ENCODE data around the gene CYP2C19. TPM values are rescaled to one million over a fixed set of nuclear protein-coding genes. Genes with fewer than 3 reads are reported as not detected.
"Not testable (repeated sequence)": the region's sequence is repeated elsewhere in the genome, so short reads cannot be mapped to it uniquely, and the experiment has no call there.

Gene CYP2C19
- not detected for total RNA-seq

GRCh38 chr10:94762393-94762792, at the start of gene CYP2C19:
TSS of gene CYP2C19 (plus strand) at chr10:94762681. CDS start at chr10:94762706, 25 bp downstream.
- ATAC-seq (ENCODE audit: low read depth) (no peak), DNase-seq (no peak)
- H3K27me3 Mint-ChIP-seq: no peaks in the 10 kb centered on the region
- no peak within 1 kb of the TSS for H3K27ac Mint-ChIP-seq
- H3K4me1 Mint-ChIP-seq: no peaks in the 10 kb centered on the region
- H3K9me3 Mint-ChIP-seq: peaks cover 2% of the 10 kb centered on the region
- POLR2A ChIA-PET: no interaction called here
- H3K36me3 Mint-ChIP-seq: no peaks in the 10 kb centered on the region
- H3K4me3 Mint-ChIP-seq: no peak within 1 kb of the TSS

GRCh38 chr10:94725871-94726270, 36.6 kb upstream of the CYP2C19 start:
- no peak overlapping the region for H3K4me3 Mint-ChIP-seq
- H3K36me3 Mint-ChIP-seq: no peaks in the 10 kb centered on the region
- ATAC-seq (ENCODE audit: low read depth): no peak
- DNase-seq: no peak
- peaks cover 2% of the 10 kb centered on the region for H3K27me3 Mint-ChIP-seq
- no peaks in the 10 kb centered on the region for H3K4me1 Mint-ChIP-seq
- POLR2A ChIA-PET: no interaction called here
- no peaks in the 10 kb centered on the region for H3K9me3 Mint-ChIP-seq
- H3K27ac Mint-ChIP-seq: no peak overlapping the region

- POLR2A ChIA-PET: no interaction called here
- H3K27me3 Mint-ChIP-seq: peaks cover 2% of the 10 kb centered on the region
- no peak for DNase-seq
- no peaks in the 10 kb centered on the region for H3K9me3 Mint-ChIP-seq
- no peaks in the 10 kb centered on the region for H3K4me1 Mint-ChIP-seq
- H3K36me3 Mint-ChIP-seq: no peaks in the 10 kb centered on the region
- no peak overlapping the region for H3K4me3 Mint-ChIP-seq
- H3K27ac Mint-ChIP-seq: no peak overlapping the region
- ATAC-seq (ENCODE audit: low read depth): no peak
These were observed 27.3 kb upstream of the CYP2C19 start for GRCh38 chr10:94735197-94735596.

- Mint-ChIP-seq H3K36me3 (no peaks in the 10 kb centered on the region), H3K27me3 (no peaks in the 10 kb centered on the region), H3K4me1 (no peaks in the 10 kb centered on the region), H3K9me3 (peaks cover 5% of the 10 kb centered on the region), H3K27ac (no peak overlapping the region), H3K4me3 (no peak overlapping the region)
- DNase-seq (no peak), ATAC-seq (ENCODE audit: low read depth) (no peak)
- POLR2A ChIA-PET: no interaction called here
These were observed 23.9 kb upstream of the CYP2C19 start for GRCh38 chr10:94738588-94738987.

DNA sequence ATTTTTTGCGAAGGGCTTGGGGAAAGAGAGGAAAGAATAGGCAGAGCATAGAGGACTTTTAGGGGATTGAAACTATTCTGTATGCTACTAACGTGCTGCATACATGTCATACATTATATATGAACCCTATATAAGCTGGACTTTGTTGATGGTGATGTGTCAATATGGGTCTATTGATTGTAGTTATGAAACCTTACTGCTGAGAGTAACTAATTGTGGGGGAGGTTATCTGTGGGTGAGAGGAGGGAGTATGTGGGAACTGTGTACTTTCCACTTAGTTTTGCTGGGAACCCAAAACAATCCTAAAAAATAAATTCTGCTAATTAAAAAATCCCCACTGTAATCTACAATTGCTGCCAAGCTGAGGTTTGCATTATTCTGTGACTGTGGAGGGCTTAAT, 15.3 kb upstream of the CYP2C19 start:
- Mint-ChIP-seq H3K27ac (no peak overlapping the region), H3K9me3 (peaks cover 8% of the 10 kb centered on the region), H3K36me3 (no peaks in the 10 kb centered on the region), H3K4me3 (no peak overlapping the region), H3K27me3 (no peaks in the 10 kb centered on the region), H3K4me1 (no peaks in the 10 kb centered on the region)
- no peak for DNase-seq
- no peak for ATAC-seq (ENCODE audit: low read depth)
- POLR2A ChIA-PET: no interaction called here

DNA sequence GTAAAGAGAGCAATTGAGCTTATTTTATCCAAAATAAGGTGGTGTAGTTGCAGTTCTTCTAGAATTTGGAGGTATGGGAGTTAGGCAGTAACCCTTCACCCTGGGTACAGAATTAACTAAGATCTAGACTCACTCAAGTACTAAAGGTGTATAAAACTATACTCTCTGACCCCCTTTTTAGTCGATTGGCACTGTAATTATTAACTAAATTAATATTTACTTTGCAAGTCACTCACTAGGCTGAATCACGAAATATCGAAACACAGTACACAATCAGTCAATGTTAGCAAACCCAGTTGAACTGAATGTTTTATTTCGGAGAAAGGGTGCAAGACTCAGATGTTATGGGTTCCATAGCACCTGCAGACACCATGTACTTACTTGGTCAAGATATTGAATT, 14.6 kb upstream of the CYP2C19 start:
- POLR2A ChIA-PET: no interaction called here
- H3K9me3 Mint-ChIP-seq: peaks cover 4% of the 10 kb centered on the region
- no peak overlapping the region for H3K27ac Mint-ChIP-seq
- H3K4me1 Mint-ChIP-seq: no peaks in the 10 kb centered on the region
- DNase-seq: no peak
- no peaks in the 10 kb centered on the region for H3K27me3 Mint-ChIP-seq
- H3K4me3 Mint-ChIP-seq: no peak overlapping the region
- H3K36me3 Mint-ChIP-seq: no peaks in the 10 kb centered on the region
- no peak for ATAC-seq (ENCODE audit: low read depth)

DNA sequence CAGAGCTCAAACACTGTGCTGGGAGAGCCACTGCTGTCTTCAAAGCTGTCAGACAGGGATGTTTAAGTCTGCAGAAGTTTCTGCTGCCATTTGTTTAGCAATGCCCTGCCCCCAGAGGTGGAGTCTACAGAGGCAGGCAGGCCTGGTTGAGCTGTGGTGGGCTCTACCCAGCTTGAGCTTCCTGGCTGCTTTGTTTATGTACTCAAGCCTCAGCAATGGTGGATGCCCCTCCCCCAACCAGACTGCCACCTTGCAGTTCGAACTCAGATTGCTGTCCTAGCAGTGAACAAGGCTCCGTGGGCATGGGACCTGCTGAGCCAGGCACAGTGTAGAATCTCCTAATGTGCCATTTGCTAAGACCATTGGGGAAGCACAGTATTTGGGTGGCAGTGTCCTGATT, 4.6 kb upstream of the CYP2C19 start:
- no peaks in the 10 kb centered on the region for H3K27me3 Mint-ChIP-seq
- no peak overlapping the region for H3K27ac Mint-ChIP-seq
- no peak overlapping the region for H3K4me3 Mint-ChIP-seq
- ATAC-seq (ENCODE audit: low read depth) (no peak), DNase-seq (no peak)
- no peaks in the 10 kb centered on the region for H3K36me3 Mint-ChIP-seq
- no peaks in the 10 kb centered on the region for H3K4me1 Mint-ChIP-seq
- no peaks in the 10 kb centered on the region for H3K9me3 Mint-ChIP-seq
- POLR2A ChIA-PET: no interaction called here

DNA sequence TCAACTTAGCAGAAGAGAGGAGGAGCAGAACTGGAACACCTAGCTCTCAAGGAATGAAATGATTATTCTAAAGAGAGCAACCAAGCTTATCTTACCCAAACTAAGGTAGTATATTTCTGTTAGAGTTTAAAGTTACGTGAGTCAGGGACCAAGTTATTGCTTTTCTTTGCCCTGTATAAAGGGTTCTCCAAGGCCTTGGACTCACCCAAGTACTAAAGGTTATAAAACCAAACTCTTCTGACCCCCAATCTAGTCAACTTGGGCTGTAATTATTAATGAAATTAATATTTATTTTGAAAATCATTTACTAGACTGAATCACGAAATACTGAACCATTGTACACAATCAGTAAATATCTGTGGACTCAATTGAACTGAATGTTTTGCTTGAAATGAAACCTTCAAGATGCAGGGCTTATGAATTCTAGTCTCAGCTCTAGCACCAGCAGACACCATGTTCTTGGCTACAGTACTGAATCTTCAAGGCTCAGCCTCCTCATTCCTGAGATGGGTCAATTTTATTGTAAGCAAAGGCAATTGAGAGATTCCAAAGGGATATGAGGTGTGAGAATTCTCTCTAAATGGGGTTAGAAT, 1.8 kb upstream of the CYP2C19 start:
- no peaks in the 10 kb centered on the region for H3K4me1 Mint-ChIP-seq
- no peak for ATAC-seq (ENCODE audit: low read depth)
- POLR2A ChIA-PET: no interaction called here
- no peak overlapping the region for H3K4me3 Mint-ChIP-seq
- no peak for DNase-seq
- H3K36me3 Mint-ChIP-seq: no peaks in the 10 kb centered on the region
- peaks cover 2% of the 10 kb centered on the region for H3K9me3 Mint-ChIP-seq
- no peaks in the 10 kb centered on the region for H3K27me3 Mint-ChIP-seq
- no peak overlapping the region for H3K27ac Mint-ChIP-seq

DNA sequence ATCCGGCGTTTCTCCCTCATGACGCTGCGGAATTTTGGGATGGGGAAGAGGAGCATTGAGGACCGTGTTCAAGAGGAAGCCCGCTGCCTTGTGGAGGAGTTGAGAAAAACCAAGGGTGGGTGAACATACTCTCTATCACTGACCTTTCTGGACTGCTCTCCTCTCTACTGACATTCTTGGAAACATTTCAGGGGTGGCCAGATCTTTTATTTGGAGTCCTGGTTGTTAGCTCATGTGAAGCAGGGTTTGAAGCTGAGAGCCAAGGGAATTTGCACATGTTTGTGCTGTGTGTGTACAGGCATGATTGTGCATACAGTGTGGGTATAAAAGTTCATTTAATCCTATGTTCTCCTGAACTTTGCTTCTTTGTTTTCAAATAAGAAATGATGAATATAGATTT, 12.9 kb downstream of the CYP2C19 start:
- H3K4me1 Mint-ChIP-seq; H3K36me3 Mint-ChIP-seq; ATAC-seq (ENCODE audit: low read depth); H3K9me3 Mint-ChIP-seq; H3K4me3 Mint-ChIP-seq; DNase-seq; H3K27ac Mint-ChIP-seq; POLR2A ChIA-PET; H3K27me3 Mint-ChIP-seq: not testable (repeated sequence)

DNA sequence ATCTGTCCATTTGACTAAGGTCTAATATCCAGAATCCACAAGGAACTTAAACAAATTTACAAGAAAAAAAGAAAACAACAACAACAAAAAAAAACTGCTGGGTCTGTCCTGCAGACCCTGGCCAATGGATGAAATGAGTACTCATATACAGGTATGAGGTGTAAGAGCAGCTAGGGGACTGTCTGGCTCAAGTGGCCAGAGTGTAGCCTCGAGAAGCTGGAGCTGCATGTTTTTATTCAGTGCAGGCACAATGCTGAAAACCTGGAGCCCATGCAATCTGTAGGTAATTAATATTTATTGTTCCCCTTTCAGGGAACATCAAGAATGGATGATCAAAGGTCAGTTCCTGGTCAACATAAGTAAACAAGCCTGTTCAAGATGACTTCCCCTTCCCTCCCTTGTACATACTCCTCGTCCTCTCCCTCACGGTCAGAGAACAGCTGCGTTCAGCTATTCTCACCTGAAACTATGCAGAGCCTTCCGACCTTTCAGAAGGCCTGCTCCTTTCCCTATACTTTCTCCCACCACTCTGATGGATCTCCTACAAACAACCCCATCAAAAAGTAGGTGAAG, 15.5 kb downstream of the CYP2C19 start:
- no peaks in the 10 kb centered on the region for H3K4me1 Mint-ChIP-seq
- H3K27me3 Mint-ChIP-seq: no peaks in the 10 kb centered on the region
- H3K27ac Mint-ChIP-seq: no peak overlapping the region
- no peak for DNase-seq
- H3K36me3 Mint-ChIP-seq: no peaks in the 10 kb centered on the region
- ATAC-seq (ENCODE audit: low read depth): no peak
- POLR2A ChIA-PET: no interaction called here
- H3K4me3 Mint-ChIP-seq: no peak overlapping the region
- H3K9me3 Mint-ChIP-seq: peaks cover 4% of the 10 kb centered on the region

GRCh38 chr10:94780844-94781243, 18.4 kb downstream of the CYP2C19 start:
- POLR2A ChIA-PET: no interaction called here
- H3K27ac Mint-ChIP-seq: no peak overlapping the region
- no peak overlapping the region for H3K4me3 Mint-ChIP-seq
- H3K4me1 Mint-ChIP-seq: no peaks in the 10 kb centered on the region
- DNase-seq (no peak), ATAC-seq (ENCODE audit: low read depth) (no peak)
- peaks cover 2% of the 10 kb centered on the region for H3K9me3 Mint-ChIP-seq
- no peaks in the 10 kb centered on the region for H3K27me3 Mint-ChIP-seq
- no peaks in the 10 kb centered on the region for H3K36me3 Mint-ChIP-seq

GRCh38 chr10:94784256-94784655, 21.8 kb downstream of the CYP2C19 start:
- H3K9me3 Mint-ChIP-seq: peaks cover 9% of the 10 kb centered on the region
- no peak for ATAC-seq (ENCODE audit: low read depth)
- H3K27ac Mint-ChIP-seq: no peak overlapping the region
- H3K36me3 Mint-ChIP-seq: no peaks in the 10 kb centered on the region
- no peak for DNase-seq
- H3K4me1 Mint-ChIP-seq: no peaks in the 10 kb centered on the region
- no peak overlapping the region for H3K4me3 Mint-ChIP-seq
- H3K27me3 Mint-ChIP-seq: no peaks in the 10 kb centered on the region
- POLR2A ChIA-PET: no interaction called here

DNA sequence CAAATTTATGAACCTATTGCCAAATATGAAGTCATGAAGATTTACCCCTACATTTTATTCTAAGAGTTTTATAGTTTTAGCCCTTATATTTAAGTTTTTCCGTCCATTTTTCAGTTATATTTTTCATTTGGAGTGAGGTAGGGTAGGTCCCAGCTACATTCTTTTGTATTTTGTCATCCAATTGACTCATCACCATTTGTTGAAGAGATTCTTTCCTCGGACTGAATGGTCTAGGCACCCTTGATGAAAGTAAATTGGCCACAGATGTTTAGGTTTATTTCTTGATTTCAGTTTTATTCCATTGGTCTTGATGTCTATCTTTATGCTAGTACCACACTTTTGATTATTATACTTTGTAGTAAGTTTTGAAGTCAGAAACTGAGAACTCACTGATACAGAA, 22.7 kb downstream of the CYP2C19 start:
- Mint-ChIP-seq H3K4me1 (no peaks in the 10 kb centered on the region), H3K27ac (no peak overlapping the region), H3K27me3 (no peaks in the 10 kb centered on the region), H3K4me3 (no peak overlapping the region), H3K9me3 (peaks cover 11% of the 10 kb centered on the region), H3K36me3 (no peaks in the 10 kb centered on the region)
- ATAC-seq (ENCODE audit: low read depth) (no peak), DNase-seq (no peak)
- POLR2A ChIA-PET: no interaction called here

DNA sequence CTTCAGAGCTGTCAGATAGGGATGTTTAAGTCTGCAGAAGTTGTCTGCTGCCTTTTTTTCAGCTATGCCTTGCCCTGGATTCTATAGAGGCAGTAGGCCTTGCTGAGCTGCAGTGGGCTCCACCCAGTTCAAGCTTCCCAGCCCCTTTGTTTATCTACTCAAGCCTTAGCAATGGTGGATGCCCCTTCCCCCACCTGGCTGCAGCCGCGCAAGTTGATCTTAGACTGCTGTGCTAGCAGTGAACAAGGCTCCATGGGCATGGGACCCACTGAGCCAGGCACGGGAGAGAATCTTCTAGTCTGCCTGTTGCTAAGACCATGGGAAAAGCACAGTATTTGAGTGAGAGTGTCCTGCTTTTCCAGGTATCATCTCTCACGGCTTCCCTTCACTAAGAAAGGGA, 38.1 kb downstream of the CYP2C19 start:
- H3K4me1 Mint-ChIP-seq; H3K4me3 Mint-ChIP-seq; H3K27ac Mint-ChIP-seq; ATAC-seq (ENCODE audit: low read depth); POLR2A ChIA-PET; DNase-seq; H3K27me3 Mint-ChIP-seq; H3K36me3 Mint-ChIP-seq: not testable (repeated sequence)
- peaks cover 11% of the 10 kb centered on the region for H3K9me3 Mint-ChIP-seq

DNA sequence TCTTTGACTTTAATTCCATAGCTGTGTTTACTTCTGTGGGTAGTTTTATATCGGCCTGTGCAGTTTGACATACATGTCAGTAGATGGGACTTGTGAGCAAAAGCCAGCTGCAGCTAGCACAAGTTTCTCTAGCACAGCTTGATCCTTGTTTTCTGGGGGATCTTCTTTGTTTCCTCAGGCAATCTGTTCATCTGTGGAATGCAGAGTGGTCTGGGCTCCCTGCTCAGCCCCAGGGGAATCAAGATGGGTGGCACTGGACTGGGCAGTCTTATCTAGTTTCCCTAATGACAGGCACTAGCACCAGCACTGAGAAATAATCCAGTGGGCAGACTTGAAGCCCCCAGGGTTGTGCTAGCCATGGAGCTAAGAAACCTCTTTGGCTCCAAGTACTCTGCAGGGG, 40.8 kb downstream of the CYP2C19 start:
- ATAC-seq (ENCODE audit: low read depth) (no peak), DNase-seq (no peak)
- Mint-ChIP-seq H3K9me3 (peaks cover 9% of the 10 kb centered on the region), H3K36me3 (no peaks in the 10 kb centered on the region), H3K4me3 (no peak overlapping the region), H3K27ac (no peak overlapping the region), H3K4me1 (no peaks in the 10 kb centered on the region), H3K27me3 (no peaks in the 10 kb centered on the region)
- POLR2A ChIA-PET: no interaction called here
